IPS-NIHi7 (cell line): ENCODE measurements around the gene OSBPL7.
A peak's percentile ranks its signal among the peaks of the same experiment; 100 is the strongest.

Source experiments
- DNase-seq: peaks from one replicate; pipeline ENCODE4 v3.0.0; 2012; ENCODE audit warnings: mixed read lengths; ENCODE audit errors: extremely low spot score

Gene OSBPL7

DNA sequence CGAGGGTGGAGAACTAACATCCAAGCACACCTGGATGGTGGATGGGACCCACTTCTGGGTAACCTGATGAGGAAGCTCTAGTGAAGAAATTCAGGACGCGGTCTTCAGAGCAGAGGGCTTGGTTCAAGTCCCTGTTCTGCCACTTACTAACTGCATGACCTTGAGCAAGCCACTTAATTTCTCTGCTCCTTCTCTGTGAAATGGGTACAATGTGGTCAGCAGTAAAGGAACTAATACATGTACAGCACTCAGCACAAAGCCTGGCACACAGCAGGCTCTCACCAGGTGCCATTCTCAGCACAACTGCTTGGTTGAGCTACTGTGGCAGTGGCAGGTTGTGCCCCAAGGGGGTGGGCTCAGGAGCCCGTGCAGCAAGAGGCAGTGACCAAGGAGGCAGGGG is 1.9 kb upstream of the OSBPL7 start:
- DNase-seq = no peak

DNA sequence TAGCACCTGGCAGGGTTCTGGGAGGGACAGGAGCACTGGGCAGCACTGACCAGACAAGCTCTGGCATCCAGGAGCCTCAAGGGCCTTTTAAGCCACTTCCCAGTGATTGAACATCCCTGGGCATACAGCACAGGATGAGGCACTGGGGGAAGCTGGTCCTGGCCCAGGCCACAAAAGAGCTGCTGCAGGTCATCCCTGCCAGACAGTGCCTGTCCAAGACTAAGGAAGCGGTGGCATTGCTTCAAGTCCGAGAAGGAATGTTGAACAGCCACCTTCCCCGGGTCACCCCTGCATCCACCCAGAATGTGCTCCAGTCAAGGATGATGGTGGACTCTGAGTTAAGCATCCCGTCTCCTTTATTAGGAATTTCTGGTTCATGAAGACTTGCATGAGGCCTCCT is 1.2 kb upstream of the OSBPL7 start:
- no peak for DNase-seq

DNA sequence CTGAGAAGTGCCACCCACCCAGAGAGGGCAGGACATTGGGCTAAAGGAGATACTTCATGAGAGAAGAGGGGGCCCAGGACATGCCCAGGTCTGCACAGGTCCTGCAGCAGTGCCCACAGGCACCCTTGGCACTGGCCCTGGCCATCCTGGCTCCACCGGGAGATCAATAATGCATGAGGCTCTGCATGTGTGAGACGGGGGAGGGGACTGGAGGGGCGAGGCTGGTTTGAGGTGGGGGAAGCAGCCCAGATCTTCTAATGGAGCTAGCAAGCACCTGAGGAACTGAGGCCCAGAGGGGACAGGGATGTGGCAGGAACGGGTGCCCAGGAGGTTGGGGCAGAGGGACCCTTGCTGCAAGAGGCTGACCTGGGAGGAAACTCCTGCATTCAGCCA is 567 bp downstream of the OSBPL7 start:
- DNase-seq = no peak

DNA sequence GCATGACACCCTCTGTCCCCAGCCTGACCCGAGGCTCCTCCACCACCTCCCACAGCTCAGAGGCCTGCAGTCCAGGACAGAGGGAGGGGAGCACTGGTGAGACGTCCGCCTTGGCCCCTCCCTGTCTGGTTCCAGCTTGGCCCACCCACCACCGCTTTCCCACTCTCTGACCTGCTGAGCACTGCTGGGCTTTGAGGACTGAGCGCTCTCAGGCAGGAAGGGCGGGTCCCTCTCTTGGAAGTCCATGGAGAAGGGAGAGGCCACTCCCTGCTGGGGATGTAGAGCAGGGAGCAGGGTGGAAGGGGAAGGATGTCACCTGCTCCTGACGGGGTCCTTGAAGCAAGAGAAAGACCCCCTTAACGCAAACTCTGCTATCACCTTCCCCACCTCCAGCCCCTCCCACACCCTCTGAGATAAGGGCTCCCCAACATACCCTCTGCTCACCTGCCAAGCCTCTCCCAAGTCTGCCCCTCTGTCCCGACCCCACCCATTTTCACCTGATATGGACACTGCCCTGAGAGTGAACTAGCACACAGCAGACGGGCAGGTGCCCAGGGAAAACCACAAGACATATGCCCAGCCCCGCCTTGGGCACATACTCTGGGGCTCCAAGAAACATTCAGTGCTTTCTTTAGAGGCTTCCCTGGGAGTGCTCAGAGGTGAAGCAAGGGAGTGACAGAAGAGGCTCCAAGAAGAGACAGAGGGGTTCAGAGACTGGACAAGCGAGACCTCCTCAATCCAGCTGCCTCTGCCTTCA is 1.4 kb downstream of the OSBPL7 start:
- DNase-seq = no peak

DNA sequence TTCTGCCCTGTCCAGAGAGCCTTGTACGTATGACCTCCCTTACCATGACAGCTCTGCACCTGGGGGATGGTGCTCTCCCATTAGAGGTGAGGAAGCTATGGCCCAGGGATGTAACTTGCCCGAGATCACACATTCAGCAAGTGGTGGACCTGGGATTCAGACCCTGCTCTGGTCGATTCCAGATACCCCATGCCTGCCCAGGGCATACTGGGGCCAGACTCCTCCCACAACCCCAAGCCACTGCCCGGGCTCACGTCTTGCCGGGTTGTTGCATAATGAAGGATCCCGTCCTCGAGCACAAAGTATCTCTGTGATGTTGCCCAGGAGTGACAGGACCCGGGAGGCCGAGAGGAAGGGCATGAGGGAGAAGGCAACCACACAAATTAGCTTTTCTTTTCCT is 2.1 kb downstream of the OSBPL7 start:
- no peak for DNase-seq

DNA sequence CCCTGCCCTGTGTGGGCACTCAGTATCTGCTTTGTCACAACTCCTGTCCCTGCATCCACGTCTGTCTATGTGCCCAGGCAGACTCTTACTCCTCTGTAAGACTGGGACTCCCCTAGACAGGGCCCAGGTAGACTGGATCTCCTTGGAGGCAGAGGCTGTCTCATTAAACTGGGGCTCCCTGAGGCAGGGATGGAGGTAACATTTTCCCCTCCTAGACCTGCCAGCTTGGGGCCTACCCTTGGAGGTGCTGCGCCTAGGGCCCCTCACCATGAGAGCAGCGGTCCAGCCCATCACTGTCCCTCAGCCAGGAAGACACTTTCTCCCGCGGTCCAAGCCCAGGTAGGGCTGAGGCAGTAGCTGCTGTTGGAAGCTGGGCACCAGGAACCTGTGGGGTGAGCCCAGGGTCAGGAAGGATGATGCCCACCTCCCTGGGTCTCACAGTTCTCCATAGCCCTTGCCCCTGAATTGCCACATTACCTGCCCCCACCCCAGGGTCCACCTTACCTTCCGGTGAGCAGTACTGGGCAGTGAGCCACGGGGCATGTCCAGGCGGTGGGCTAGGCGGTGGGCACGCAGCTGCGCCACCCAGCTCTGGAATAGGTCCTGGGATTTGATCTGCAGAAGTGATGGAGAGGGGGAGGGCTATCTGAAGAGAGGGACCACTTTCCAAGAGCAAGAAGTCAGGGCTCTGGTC is 3.4 kb downstream of the OSBPL7 start:
- no peak for DNase-seq

DNA sequence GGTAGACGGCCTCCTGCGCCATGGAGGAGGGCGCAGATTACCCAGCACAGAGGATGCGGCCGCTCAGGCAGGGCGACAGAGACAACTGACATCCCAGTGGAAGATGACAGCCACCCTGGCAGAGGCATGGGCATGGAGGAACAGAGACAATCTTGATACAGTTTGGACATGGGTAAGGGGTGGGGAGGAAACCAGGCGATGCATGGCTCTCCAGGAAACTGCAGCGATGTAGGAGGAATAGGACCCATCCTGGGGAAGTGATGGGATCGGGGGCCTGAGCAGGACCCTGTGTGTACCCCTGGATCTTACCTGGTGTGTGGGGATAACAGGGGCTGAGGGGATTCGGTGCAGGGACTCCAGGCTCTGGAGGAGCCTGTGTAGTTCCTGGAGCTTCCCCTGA is 4.6 kb downstream of the OSBPL7 start:
- DNase-seq = no peak

DNA sequence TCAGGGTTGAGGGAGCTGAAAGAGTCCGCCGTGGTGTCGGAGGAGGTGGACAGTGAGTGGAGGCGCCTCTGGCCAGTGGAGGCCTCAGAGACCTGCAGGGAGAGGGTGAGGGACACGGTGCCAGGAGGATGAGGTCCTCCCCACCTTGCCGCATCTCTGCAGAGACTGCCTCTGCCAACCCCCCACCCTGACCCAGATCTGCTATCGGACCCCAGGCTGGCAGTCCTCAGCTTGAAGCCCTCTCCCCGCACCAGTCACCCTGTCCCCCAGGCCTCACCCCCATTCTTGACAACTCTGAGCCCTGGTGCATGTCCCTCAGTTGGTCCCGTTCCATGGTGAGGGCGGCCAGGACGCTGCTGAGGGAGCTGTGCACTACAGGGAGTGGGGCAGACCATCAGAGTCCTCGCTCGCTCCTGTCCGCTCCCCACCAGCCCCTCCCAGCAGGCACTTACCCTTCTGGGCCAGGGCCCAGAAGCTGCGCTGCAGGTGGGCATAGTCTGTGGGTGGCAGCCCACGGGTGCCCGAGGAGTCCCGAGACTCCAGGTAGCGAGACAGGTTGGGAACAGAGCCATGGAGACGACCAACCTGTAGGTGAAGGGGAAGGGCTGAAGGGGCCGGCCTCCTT is 5.4 kb downstream of the OSBPL7 start:
- DNase-seq = no peak

DNA sequence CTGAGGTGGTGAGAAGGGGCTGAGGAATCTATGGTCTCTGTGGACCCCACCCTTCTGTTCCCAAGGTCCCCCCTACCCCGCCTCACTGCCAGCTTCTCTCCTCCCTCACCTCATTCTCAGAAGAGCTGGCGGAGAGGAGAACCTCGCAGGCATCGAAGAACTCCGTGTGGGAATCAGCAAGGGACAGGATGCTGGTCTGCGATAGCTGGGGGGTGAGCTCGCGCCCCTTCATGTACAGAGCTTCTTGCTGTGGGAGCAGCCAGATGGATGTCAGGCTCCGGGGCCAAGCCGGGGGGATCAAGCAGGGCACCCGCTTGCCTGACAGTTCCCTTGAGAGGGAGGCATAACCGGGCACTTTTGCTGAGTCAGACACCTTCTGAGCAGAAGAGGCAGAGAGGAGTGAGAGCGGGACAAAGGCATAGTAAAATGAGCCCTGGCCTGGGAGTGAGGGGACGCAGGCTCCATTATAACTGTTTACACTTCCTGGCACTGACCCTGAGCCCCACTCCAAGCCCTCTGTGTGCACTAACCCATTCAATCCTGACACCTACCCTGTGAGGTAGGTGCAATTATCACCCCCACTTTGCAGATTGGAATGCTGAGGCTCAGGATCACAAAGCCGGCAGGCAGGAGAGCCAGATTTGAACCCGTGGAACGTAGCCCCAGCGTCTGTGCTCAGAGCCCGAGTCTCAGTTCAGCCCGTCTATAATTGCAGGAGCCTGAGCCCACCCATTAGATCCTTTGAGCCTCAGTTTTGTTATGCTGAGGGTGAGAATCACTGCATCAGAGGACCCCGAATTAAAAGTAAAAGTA is 6.3 kb downstream of the OSBPL7 start:
- DNase-seq = no peak

DNA sequence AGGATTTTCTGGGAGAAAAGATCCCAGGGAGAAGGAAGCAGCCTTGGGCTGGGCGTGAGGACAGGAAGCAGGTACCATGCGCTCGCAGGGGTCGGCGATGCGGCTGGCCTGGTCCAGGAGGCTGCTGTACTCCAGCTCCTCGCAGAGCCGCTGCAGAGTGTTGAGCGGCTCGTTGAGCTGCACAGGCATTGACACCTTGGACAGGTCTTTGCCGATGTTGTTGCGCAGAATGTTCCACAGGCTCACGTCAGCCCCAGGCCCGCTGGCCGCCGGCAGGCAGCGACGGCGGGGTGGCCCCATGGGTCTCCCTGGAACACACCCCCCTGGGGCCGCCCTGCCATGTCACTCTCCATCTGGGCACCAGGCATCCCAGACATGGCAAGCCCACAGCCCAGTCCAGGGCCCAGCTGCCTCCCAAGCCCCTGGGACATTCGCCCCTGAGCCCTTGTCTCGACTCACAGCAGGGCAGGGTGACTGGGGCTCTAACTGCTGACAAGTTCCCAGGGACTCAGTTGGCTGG is 8.0 kb downstream of the OSBPL7 start:
- no peak for DNase-seq

DNA sequence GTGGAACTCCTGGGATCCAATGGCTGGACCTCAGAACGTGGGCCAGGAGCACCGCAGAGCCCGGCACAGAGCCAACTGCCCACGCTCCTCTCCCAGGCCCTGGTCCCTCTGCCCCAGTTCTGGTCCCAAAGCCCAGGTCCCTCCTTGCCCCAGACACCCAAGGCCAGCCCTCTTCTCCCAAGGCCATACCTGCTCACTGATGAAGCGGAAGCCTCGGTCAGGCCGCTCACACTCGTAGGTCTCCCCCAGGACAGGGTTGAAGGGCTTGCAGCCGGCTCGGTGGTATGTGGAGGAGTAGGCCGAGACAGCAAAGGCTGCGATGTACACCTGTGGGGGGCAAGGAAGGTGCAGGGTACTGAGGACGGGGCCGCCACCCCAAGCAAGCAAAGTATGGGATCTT is 8.5 kb downstream of the OSBPL7 start:
- no peak for DNase-seq

DNA sequence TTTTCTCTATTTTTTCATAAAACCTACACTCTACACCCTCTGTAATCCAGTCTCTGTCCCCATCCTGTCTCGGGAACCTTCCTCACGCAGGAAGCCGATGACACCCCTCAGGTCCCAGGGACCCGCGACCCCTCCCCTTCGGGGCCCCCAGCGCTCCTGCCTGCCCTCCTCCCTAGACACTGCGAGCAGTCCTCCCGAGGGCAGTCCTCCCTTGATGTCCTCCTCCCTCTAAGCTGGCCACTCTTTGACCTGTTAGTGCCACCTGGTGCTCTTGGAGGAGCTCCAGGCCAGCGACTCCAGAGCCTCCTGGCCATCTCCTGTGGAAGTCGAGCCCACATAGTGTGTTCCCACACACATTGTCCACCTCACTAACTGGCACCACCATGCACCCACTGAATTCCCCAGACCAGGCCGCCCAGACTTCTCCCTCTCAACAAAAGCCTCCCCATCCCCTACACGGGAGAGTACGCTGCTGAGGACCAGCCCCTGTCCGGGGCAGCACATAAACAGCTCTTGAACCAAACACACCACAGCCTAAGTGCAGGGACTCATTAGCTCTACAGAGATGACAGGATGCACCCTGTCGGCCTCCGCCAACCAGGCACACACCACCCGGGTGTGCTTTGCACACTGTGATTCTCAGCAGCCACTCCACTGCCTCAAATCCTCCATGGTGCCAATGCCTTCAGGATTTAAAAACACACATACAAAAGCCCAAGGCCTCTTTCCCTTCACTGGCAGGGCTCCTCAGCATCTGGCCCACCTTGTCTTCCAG is 9.3 kb downstream of the OSBPL7 start:
- no peak for DNase-seq

DNA sequence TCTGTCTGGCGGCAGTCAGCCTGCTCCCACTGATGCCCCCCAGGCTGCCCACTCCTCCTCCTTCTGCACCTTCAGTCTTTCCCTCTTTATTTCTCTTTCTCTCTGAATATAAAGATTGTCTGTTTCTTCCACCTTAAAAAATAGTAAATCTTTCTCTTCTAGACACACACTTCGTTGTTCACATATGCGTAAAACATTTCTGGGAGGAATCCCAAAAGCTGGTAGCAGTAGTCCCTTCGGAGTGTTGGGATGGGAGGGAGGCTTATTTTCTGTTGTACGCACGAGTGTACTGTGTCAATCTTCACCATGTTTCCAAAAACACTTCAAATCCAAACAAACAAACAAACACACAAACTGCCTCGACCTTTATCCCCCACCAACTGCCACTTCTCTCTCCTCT is 9.9 kb downstream of the OSBPL7 start:
- DNase-seq = no peak

DNA sequence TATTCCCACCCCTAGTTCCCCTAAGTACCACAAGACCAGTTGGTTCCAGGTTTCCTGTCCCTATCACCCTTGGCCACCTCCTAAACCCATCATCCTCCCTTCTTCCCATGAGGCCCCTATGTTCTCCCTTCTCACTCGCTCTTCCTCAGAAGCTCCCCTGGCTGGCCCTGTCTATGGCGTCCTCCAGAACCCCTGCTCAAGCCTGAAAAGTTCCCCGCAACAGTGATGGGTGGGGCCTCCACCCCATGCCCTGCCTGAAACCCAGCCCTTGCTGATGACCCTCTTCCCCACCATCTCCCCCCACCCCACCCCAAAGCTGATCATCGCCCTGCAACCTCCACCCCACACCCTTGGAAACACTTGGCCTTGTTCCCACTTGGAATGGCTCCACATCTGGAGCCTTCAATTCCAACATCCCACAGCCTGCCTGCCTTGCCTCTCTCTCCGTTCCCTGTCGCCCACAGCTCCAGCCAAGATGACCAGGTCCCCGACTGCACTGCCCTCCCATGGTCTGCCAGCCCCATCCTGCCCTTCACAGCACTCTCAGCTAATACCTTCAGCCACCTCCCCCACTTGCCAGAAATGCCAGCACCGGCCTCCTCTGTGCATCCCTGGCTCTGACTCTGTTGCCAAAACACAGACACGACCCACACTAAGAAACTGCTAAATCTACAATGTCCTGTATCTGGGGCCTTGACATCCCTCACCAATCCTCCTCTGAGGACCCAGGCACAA is 10.5 kb downstream of the OSBPL7 start:
- no peak for DNase-seq

DNA sequence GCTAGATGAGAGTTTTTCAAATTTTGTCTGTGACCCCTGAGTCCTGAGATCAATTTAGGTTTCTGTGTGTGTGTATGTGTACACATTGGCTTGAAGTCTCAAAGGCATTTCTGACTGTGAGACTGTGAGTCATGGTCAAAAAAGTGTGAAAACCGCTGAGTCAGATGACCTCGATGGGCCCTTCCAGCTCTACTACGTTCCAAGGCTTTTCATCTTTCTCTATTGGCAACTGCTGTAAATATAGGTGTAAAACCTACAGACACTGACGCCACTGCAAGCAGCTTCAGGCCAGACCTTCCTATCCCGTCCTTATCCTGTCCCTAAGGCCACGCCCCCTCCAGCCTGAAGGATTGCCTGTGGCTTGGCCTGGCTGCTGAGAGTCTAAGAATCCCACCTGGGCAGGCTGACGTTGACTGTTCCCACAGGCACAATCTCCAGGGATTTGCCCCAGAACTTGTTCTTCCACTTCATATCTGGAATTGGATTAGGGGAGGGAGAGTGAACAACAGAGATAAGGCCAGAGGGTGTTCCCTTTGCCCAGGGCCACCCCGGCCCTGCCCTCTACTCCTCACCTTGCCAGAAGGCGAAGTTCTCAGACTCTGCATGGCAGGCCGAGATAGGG is 11.3 kb downstream of the OSBPL7 start:
- peak; percentile 63 for DNase-seq

DNA sequence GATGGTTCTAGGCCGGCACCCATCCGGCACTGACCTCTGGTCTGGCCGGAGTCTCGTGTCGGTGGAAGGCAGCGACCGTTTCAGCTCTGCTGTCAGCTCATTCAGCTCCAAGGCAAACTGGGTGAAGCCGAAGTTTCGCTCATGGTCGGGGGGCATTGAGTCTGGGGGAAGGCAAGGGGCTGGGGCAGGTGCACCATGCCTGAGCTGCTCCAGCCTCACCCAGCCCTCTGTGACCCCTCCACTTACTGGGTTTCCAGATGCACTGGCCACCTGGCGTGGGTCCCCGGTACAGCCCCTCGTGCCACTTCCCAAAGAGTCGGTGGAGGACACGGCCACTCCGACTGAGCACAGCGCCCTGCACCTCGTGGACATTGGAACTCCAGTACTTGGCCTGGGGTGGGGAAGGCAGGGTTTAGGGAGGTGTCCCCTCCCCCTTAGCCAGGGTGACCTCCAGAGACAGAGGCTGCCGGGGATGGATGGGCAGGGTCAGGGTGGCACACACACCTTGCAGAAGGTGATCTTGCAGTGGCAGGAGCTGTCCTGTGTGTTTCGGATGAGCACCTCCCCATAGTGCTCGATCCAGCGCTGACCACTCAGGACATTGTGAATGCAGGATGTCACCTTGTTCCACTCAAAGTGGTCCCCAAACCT is 12.6 kb downstream of the OSBPL7 start:
- DNase-seq = no peak

DNA sequence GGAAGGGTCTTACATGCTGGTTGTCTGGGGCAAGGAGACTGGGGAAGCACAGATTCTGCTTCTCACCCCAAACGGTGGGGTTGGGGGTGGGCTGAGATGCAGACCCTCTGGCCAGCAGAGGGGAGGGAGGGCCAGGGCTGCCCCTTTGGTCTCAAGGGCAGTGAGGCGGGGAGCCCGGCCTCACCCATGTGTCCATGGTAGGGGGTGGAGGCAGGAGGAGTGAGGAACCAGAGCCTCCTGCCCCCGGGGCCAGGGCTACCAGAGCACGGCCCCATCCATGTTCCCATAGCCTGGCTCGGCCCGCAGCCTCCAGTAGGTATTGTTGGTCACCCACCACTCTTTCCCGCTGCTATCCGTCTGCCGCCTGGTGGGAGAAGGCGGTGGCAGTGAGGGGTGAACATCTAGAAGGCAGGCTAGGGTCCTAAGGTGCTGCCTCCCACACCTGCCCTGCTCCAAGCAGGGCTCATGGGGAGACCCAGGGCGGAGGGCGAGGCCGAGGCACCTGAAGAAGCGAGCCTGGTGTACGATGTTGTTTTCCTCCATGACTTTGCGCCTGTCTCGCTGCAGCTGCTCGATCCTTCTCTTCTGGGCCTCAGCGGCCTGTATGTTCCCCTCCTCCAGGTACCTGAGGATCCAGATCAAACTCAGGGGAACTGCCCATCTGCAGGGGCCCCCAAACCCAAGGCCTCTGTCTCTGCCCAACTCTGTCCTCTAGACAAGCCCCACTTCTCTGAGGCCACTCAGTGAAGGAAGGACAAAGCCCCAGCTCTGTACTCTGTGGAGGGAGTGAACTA is 13.4 kb downstream of the OSBPL7 start:
- DNase-seq = no peak

DNA sequence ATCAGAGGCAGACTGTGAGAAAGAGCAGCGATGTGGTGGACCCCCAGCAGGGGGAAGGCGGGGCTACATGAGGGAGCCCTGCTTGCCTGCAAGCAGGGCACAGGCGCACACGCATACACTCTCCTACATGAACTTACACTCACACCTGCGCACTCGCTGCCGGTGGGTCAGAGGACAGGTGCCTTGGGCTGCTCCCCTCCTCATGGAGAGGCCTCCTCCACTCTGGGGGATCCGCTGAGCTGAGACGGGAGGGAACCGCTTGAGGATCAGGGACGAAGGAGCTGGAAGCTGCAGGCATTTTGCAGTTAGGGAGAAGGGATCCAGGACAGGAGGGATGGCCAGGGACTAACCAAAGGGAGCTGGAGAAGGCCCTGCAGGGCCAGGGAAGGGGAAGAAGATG is 14.2 kb downstream of the OSBPL7 start:
- no peak for DNase-seq

DNA sequence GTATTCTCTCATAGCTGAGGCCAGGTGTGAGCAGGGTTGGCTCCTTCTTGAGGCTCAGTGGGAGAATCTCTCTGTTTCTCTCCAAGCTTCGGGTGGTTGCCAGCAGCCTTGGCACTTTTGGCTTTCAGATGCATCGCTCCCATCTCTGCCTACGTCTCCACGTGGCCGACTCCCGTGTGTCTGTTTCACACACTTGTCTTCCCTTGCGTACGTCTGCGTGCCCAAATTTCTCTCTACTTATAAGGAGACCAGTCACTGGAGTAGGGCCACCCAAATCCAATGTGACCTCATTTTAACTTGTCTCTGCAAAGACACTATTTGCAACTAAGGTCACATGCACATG is 14.7 kb downstream of the OSBPL7 start:
- DNase-seq = no peak
